Keratinocyte (primary cell): ENCODE results near the gene PLCH2. TPM values are rescaled to one million over a fixed set of nuclear protein-coding genes. Genes with fewer than 3 reads are reported as not detected.

ENCODE experiments used
- DNase-seq: peaks from one replicate; pipeline ENCODE4 v3.0.0-alpha.2; 2011; ENCODE audit warnings: low read depth, missing footprints, low spot score
- FAIRE-seq: peaks from 2 replicates; lab custom pipeline; 2011; peaks lifted over from hg19 to GRCh38; lab: Jason Lieb, UNC
- H2AFZ ChIP-seq: 2 replicates; pipeline ENCODE4 v1.6.0; 2012; ENCODE audit warnings: low read length, control low read depth, inconsistent platforms; ENCODE audit not compliant: control insufficient read depth
- H3K27ac ChIP-seq: 2 replicates; pipeline ENCODE4 v1.5.1; 2011; ENCODE audit warnings: low read length; ENCODE audit not compliant: control insufficient read depth, insufficient read depth
- H3K27me3 ChIP-seq: 3 replicates; pipeline ENCODE4 v1.6.0; 2011; ENCODE audit warnings: low read length; ENCODE audit not compliant: control insufficient read depth, insufficient read depth; ENCODE audit errors: extremely low read depth
- H3K36me3 ChIP-seq, 2 experiments: 2 replicates in 1 of 2; 3 replicates in 1 of 2; pipeline ENCODE4 v1.5.1; 2011; ENCODE audit warnings: low read length in 2 of 2, mild to moderate bottlenecking in 1 of 2; ENCODE audit not compliant: control insufficient read depth in 2 of 2, insufficient read depth in 2 of 2; ENCODE audit errors: extremely low read depth in 1 of 2
- H3K4me1 ChIP-seq: 3 replicates; pipeline ENCODE4 v1.5.1; 2011; ENCODE audit warnings: low read length; ENCODE audit not compliant: control insufficient read depth, insufficient read depth; ENCODE audit errors: extremely low read depth
- H3K4me2 ChIP-seq: 3 replicates; pipeline ENCODE4 v1.6.0; 2011; ENCODE audit warnings: low read depth, low read length; ENCODE audit not compliant: control insufficient read depth, insufficient read depth; ENCODE audit errors: extremely low read depth
- H3K4me3 ChIP-seq, 3 experiments: fragments of 200-600 bp in 1 of 3; sonication (generic) in 1 of 3; 2 replicates in 2 of 3; 3 replicates in 1 of 3; pipeline ENCODE4 v1.5.1; 2011 to 2016; ENCODE audit warnings: low read length in 3 of 3, mild to moderate bottlenecking in 3 of 3, control low read depth in 2 of 3, inconsistent platforms in 1 of 3, low read depth in 1 of 3, mixed read lengths in 1 of 3, mixed run types in 1 of 3, moderate library complexity in 1 of 3; ENCODE audit not compliant: control insufficient read depth in 2 of 3, insufficient read depth in 2 of 3; ENCODE audit errors: extremely low read depth in 1 of 3
- H3K79me2 ChIP-seq: 2 replicates; pipeline ENCODE4 v1.6.0; 2012; ENCODE audit warnings: low read length; ENCODE audit not compliant: control insufficient read depth, insufficient read depth
- H3K9ac ChIP-seq: 3 replicates; pipeline ENCODE4 v1.6.0; 2011; ENCODE audit warnings: low read length; ENCODE audit not compliant: control insufficient read depth, insufficient read depth; ENCODE audit errors: extremely low read depth
- H3K9me1 ChIP-seq: 3 replicates; pipeline ENCODE4 v1.6.0; 2011; ENCODE audit warnings: low read length; ENCODE audit not compliant: control insufficient read depth, insufficient read depth; ENCODE audit errors: extremely low read depth
- H3K9me3 ChIP-seq: 2 replicates; pipeline ENCODE4 v1.5.1; 2012; ENCODE audit warnings: low read depth, low read length; ENCODE audit not compliant: control insufficient read depth
- H4K20me1 ChIP-seq: 3 replicates; pipeline ENCODE4 v1.6.0; 2011; ENCODE audit warnings: low read length; ENCODE audit not compliant: control insufficient read depth, insufficient read depth; ENCODE audit errors: extremely low read depth
- CTCF ChIP-seq, 3 experiments: IDR thresholded peaks in 1 of 3; conservative IDR thresholded peaks in 1 of 3; optimal IDR thresholded peaks in 1 of 3; 2 replicates in 2 of 3; 3 replicates in 1 of 3; pipeline versions ENCODE3 to v1.5.1; 2011; ENCODE audit warnings: low read length in 3 of 3, mild to moderate bottlenecking in 3 of 3, moderate library complexity in 2 of 3, control low read depth in 1 of 3, inconsistent platforms in 1 of 3; ENCODE audit not compliant: insufficient read depth in 2 of 3; ENCODE audit errors: extremely low read depth in 1 of 3
- EZH2 ChIP-seq: IDR thresholded peaks from one replicate; pipeline ENCODE4 v1.6.1; 2012; ENCODE audit warnings: inconsistent platforms, mild to moderate bottlenecking, low read length, moderate library complexity
- dilution Hi-C: fragments of 300-500 bp; cut with MboI; formaldehyde crosslinking; loops from one replicate; pipeline ENCODE4 v1.7.0; 2020; ENCODE audit warnings: low sequenced_read_pairs; ENCODE audit not compliant: extremely low pct_ligation_motif_present
- polyA plus RNA-seq, 5 experiments: library from polyadenylated mRNA; depleted of rRNA in 3 of 5; stranded (reverse) in 3 of 5; stranded (forward) in 1 of 5; unstranded in 1 of 5; fragments of >200 nt; gene quantifications; 1 replicate in 1 of 5; 2 replicates in 3 of 5; 3 replicates in 1 of 5; pipeline versions ENCODE4 v1.2.1 to v1.2.3, GENCODE V29; 2011 to 2012; ENCODE audit warnings: missing spikeins in 2 of 5, low read depth in 1 of 5, low replicate concordance in 1 of 5

Gene PLCH2
- polyA plus RNA-seq, 1 donor (not counting 4 experiments of a cell fraction or from before 2014, with no cell fraction given) = 57.4 TPM

GRCh38 chr1:2523191-2523890 lies 47.3 kb downstream of the PLCH2 start:
- H3K36me3 ChIP-seq = peaks cover 19 to 22% of the 10 kb centered on the region in 2 experiments
- H3K27ac ChIP-seq = no peak overlapping the region
- H3K4me3 ChIP-seq = no peak overlapping the region
- TF ChIP-seq CTCF (optimal IDR thresholded peaks at IDR 0.05 in 1 of 3, IDR thresholded peaks at IDR 0.05 in 1 of 3, conservative IDR thresholded peaks at IDR 0.05 in 1 of 3; ENCODE audit: extremely low read depth in 1 of 3, insufficient read depth in 2 of 3, low read length in 3 of 3) (no peak), EZH2 (no peak)
- H3K27me3 ChIP-seq = no peaks in the 10 kb centered on the region
- H4K20me1 ChIP-seq = peaks cover 3% of the 10 kb centered on the region
- no peak overlapping the region for H3K9ac ChIP-seq
- no peak overlapping the region for H3K4me2 ChIP-seq
- FAIRE-seq (no peak), DNase-seq (no peak)
- dilution Hi-C loops = no loop called here
- H3K9me3 ChIP-seq = no peaks in the 10 kb centered on the region
- H2AFZ ChIP-seq = no peak overlapping the region
- H3K4me1 ChIP-seq = peaks cover 22% of the 10 kb centered on the region
- H3K79me2 ChIP-seq = peaks cover 46% of the 10 kb centered on the region
- H3K9me1 ChIP-seq = no peaks in the 10 kb centered on the region

GRCh38 chr1:2523891-2524609 lies 48.0 kb downstream of the PLCH2 start:
- Histone ChIP-seq H3K27me3 (no peaks in the 10 kb centered on the region), H3K4me2 (no peak overlapping the region), H3K4me1 (peaks cover 28% of the 10 kb centered on the region), H3K9ac (no peak overlapping the region), H3K27ac (no peak overlapping the region), H3K4me3 (no peak overlapping the region), H2AFZ (no peak overlapping the region), H3K79me2 (peaks cover 46% of the 10 kb centered on the region), H3K9me1 (no peaks in the 10 kb centered on the region), H3K36me3 (peaks cover 12 to 18% of the 10 kb centered on the region in 2 experiments), H4K20me1 (peaks cover 3% of the 10 kb centered on the region), H3K9me3 (no peaks in the 10 kb centered on the region)
- TF ChIP-seq CTCF (optimal IDR thresholded peaks at IDR 0.05 in 1 of 3, IDR thresholded peaks at IDR 0.05 in 1 of 3, conservative IDR thresholded peaks at IDR 0.05 in 1 of 3; ENCODE audit: extremely low read depth in 1 of 3, insufficient read depth in 2 of 3, low read length in 3 of 3) (no peak), EZH2 (no peak)
- dilution Hi-C loops = no loop called here
- DNase-seq = no peak
- FAIRE-seq = no peak
